PFSK-1 (cell line): ENCODE data around the gene COL25A1.

Source experiments
- FOXP2 ChIP-seq: optimal IDR thresholded peaks from 2 replicates; pipeline ENCODE3; 2011; ENCODE audit warnings: borderline replicate concordance, control low read depth, inconsistent platforms; ENCODE audit not compliant: insufficient read depth; ENCODE audit errors: extremely low read length, extremely low read depth
- POLR2AphosphoS5 ChIP-seq: IDR thresholded peaks from 2 replicates; pipeline ENCODE4 v1.6.1; 2012; ENCODE audit warnings: low read depth, mild to moderate bottlenecking, control low read depth, low read length, moderate library complexity
- REST ChIP-seq, 2 experiments: IDR thresholded peaks; 2 replicates each; pipeline versions ENCODE4 v1.6.1 to v1.8.0; 2011 to 2012; ENCODE audit warnings: low read depth in 2 of 2, low read length in 2 of 2, control low read depth in 1 of 2, inconsistent platforms in 1 of 2, mild to moderate bottlenecking in 1 of 2, moderate library complexity in 1 of 2; ENCODE audit not compliant: insufficient read depth in 1 of 2
- SIN3A ChIP-seq: IDR thresholded peaks from 2 replicates; pipeline ENCODE4 v1.6.1; 2012; ENCODE audit warnings: mild to moderate bottlenecking, low read length, moderate library complexity, borderline replicate concordance; ENCODE audit not compliant: insufficient read depth
- TAF1 ChIP-seq: IDR thresholded peaks from 2 replicates; pipeline ENCODE4 v1.6.1; 2012; ENCODE audit warnings: low read length, control low read depth, borderline replicate concordance; ENCODE audit not compliant: insufficient read depth

COL25A1 gene

DNA sequence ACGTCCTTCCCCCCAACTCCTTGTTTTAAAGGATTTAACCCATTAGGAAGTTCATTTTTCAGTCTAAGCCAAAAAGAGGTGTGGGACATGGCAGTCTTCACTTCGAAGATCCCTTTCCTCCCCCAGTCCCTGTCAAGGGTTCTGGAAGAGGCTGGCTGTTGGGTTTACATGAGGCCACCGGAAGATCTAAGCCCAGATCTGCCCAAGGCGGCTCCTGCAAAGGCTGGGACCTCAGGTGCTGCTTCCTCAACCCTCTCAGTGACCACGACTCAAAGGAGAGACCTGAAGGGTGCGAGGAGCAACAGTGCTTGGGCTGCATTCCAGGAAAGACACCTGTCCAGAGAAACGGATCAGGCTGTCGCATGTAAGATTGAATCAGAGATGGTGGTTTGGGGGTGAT lies 516.1 kb downstream of the COL25A1 start:
- TF ChIP-seq FOXP2: no peak
- TF ChIP-seq TAF1: no peak
- TF ChIP-seq REST (IDR thresholded peaks at IDR 0.05; ENCODE audit: insufficient read depth in 1 of 2, low read depth in 2 of 2, low read length in 2 of 2): no peak
- no peak for TF ChIP-seq POLR2AphosphoS5
- TF ChIP-seq SIN3A: no peak

GRCh38 chr4:108783665-108784463 lies 518.6 kb downstream of the COL25A1 start:
- no peak for TF ChIP-seq POLR2AphosphoS5
- no peak for TF ChIP-seq SIN3A
- TF ChIP-seq FOXP2: no peak
- TF ChIP-seq REST (IDR thresholded peaks at IDR 0.05; ENCODE audit: insufficient read depth in 1 of 2, low read depth in 2 of 2, low read length in 2 of 2): no peak
- TF ChIP-seq TAF1: no peak

GRCh38 chr4:108779958-108780357 lies 522.5 kb downstream of the COL25A1 start:
- TF ChIP-seq SIN3A (no peak), TAF1 (no peak), REST (IDR thresholded peaks at IDR 0.05; ENCODE audit: insufficient read depth in 1 of 2, low read depth in 2 of 2, low read length in 2 of 2) (no peak), POLR2AphosphoS5 (no peak), FOXP2 (no peak)

DNA sequence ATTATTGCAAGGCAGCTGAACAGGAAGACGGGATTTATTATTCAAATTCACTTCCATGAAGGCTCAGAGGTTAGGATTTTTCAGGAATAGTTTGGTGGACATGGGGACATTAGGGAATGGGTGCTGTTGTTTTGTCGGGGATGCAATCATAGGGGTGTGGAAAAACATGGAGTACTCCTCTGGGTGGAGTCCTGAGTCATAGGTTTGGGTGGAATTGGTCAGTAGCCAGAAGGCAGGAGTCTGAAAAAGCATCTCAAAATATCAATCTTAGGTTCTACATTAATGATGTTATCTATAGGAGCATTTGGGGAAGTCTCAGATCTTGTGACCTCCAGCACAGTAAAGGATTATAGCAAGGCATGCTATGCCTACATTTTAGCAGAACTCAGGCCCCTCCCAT lies 525.1 kb downstream of the COL25A1 start:
- TF ChIP-seq REST (IDR thresholded peaks at IDR 0.05; ENCODE audit: insufficient read depth in 1 of 2, low read depth in 2 of 2, low read length in 2 of 2): no peak
- no peak for TF ChIP-seq FOXP2
- TF ChIP-seq TAF1: no peak
- TF ChIP-seq POLR2AphosphoS5: no peak
- TF ChIP-seq SIN3A: no peak

- TF ChIP-seq POLR2AphosphoS5 (no peak), FOXP2 (no peak)
Observed at GRCh38 chr4:108775921-108776320, 526.5 kb downstream of the COL25A1 start.
